Suppressor macrophage (primary cell): ENCODE data around the gene AGAP9.
A peak's percentile ranks its signal among the peaks of the same experiment; 100 is the strongest.
"Not testable (repeated sequence)": the region's sequence is repeated elsewhere in the genome, so short reads cannot be mapped to it uniquely, and the experiment has no call there.

ENCODE experiments used
- DNase-seq, 4 experiments: peaks; one replicate each; pipeline ENCODE4 v3.0.0-alpha.2; 2020 to 2022
- total RNA-seq, 17 experiments: gene quantifications; one replicate each; lab custom pipeline; 2026; ENCODE audit warnings: mixed read lengths in 6 of 17, inconsistent platforms in 3 of 17; lab: John Stamatoyannopoulos, UW

The AGAP9 gene
- 1.7 to 6.7 (median 5.1) reads per million in 17 experiments for total RNA-seq

GRCh38 chr10:47523475-47523874, at the start of gene AGAP9:
TSS of gene AGAP9 (minus strand) at chr10:47523638. CDS start at chr10:47523526, 112 bp downstream.
- not testable (repeated sequence) for DNase-seq

- DNase-seq, result not testable (repeated sequence)
Observed at GRCh38 chr10:47571138-47571912, 47.9 kb upstream of the AGAP9 start.

- DNase-seq, result not testable (repeated sequence)
Observed at GRCh38 chr10:47566757-47567156, 43.3 kb upstream of the AGAP9 start.

GRCh38 chr10:47566108-47566699, 42.8 kb upstream of the AGAP9 start:
- DNase-seq, result not testable (repeated sequence)

GRCh38 chr10:47565517-47565920, 42.1 kb upstream of the AGAP9 start:
- peak in 2 of 4 experiments; percentile 5 to 42 for DNase-seq

GRCh38 chr10:47564953-47565352, 41.5 kb upstream of the AGAP9 start:
- DNase-seq, result not testable (repeated sequence)

GRCh38 chr10:47564318-47564717, 40.9 kb upstream of the AGAP9 start:
- DNase-seq, result not testable (repeated sequence)

- not testable (repeated sequence) for DNase-seq
Observed at GRCh38 chr10:47560452-47560851, 37.0 kb upstream of the AGAP9 start.

GRCh38 chr10:47559718-47560308, 36.4 kb upstream of the AGAP9 start:
- not testable (repeated sequence) for DNase-seq

- peak; percentile 35 to 74 (median 58) for DNase-seq
Observed at GRCh38 chr10:47558109-47558508, 34.7 kb upstream of the AGAP9 start.

- DNase-seq, result peak in 2 of 4 experiments; percentile 39 to 48
Observed at GRCh38 chr10:47557616-47558015, 34.2 kb upstream of the AGAP9 start.

GRCh38 chr10:47555334-47555733, 31.9 kb upstream of the AGAP9 start:
- DNase-seq, result not testable (repeated sequence)

- not testable (repeated sequence) for DNase-seq
Observed at GRCh38 chr10:47554552-47554951, 31.1 kb upstream of the AGAP9 start.

GRCh38 chr10:47553860-47554247, 30.4 kb upstream of the AGAP9 start:
- peak; percentile 14 to 61 (median 30) for DNase-seq

- DNase-seq, result peak; percentile 86 to 94 (median 87)
Observed at GRCh38 chr10:47553214-47553859, 29.9 kb upstream of the AGAP9 start.

- peak; percentile 77 to 88 (median 80) for DNase-seq
Observed at GRCh38 chr10:47552719-47553118, 29.3 kb upstream of the AGAP9 start.

- not testable (repeated sequence) for DNase-seq
Observed at GRCh38 chr10:47547286-47547685, 23.8 kb upstream of the AGAP9 start.

GRCh38 chr10:47536430-47536829, 13.0 kb upstream of the AGAP9 start:
- not testable (repeated sequence) for DNase-seq

- not testable (repeated sequence) for DNase-seq
Observed at GRCh38 chr10:47502313-47502712, 21.1 kb downstream of the AGAP9 start.

- not testable (repeated sequence) for DNase-seq
Observed at GRCh38 chr10:47494226-47494625, 29.2 kb downstream of the AGAP9 start.

GRCh38 chr10:47491600-47491999, 31.8 kb downstream of the AGAP9 start, which contains the start of gene FAM25G:
TSS of gene FAM25G (minus strand) at chr10:47491700. CDS start at chr10:47491674, 26 bp downstream.
- not testable (repeated sequence) for DNase-seq

GRCh38 chr10:47489630-47490029, 33.8 kb downstream of the AGAP9 start:
- not testable (repeated sequence) for DNase-seq

- peak in 3 of 4 experiments; percentile 3 to 7 (median 5) for DNase-seq
Observed at GRCh38 chr10:47485943-47486342, 37.5 kb downstream of the AGAP9 start.
